Subcutaneous abdominal adipose tissue (tissue), 5 donors: ENCODE results near the gene RNASEH2B.

Experiments
- H3K27ac ChIP-seq: one replicate; pipeline ENCODE4 v1.7.0; 2013; ENCODE audit warnings: low read depth, mild to moderate bottlenecking, inconsistent platforms, low read length, moderate library complexity
- H3K27me3 ChIP-seq, 5 donors: one replicate each; pipeline ENCODE4 v1.7.0; 2013; ENCODE audit warnings: low read length in 5 of 5, inconsistent platforms in 1 of 5; ENCODE audit not compliant: control insufficient read depth in 5 of 5, insufficient read depth in 4 of 5
- H3K36me3 ChIP-seq, 5 donors: one replicate each; pipeline ENCODE4 v1.7.0; 2013; ENCODE audit warnings: low read length in 5 of 5; ENCODE audit not compliant: control insufficient read depth in 5 of 5, insufficient read depth in 5 of 5
- H3K4me1 ChIP-seq, 5 donors: one replicate each; pipeline ENCODE4 v1.7.0; 2013; ENCODE audit warnings: low read length in 5 of 5, mild to moderate bottlenecking in 3 of 5, moderate library complexity in 1 of 5; ENCODE audit not compliant: control insufficient read depth in 5 of 5, insufficient read depth in 5 of 5
- H3K4me3 ChIP-seq, 5 donors: one replicate each; pipeline ENCODE4 v1.7.0; 2013; ENCODE audit warnings: low read length in 5 of 5, low read depth in 1 of 5
- H3K9ac ChIP-seq, 5 donors: one replicate each; pipeline ENCODE4 v1.7.0; 2013; ENCODE audit warnings: low read length in 5 of 5, mild to moderate bottlenecking in 4 of 5, moderate library complexity in 3 of 5
- H3K9me3 ChIP-seq, 5 donors: one replicate each; pipeline ENCODE4 v1.7.0; 2013; ENCODE audit warnings: low read length in 5 of 5; ENCODE audit not compliant: control insufficient read depth in 5 of 5
- donor health status: healthy.
- donor health status: healthy.
- donor health status: healthy.
- donor health status: healthy.
- donor health status: healthy.

The RNASEH2B gene

DNA sequence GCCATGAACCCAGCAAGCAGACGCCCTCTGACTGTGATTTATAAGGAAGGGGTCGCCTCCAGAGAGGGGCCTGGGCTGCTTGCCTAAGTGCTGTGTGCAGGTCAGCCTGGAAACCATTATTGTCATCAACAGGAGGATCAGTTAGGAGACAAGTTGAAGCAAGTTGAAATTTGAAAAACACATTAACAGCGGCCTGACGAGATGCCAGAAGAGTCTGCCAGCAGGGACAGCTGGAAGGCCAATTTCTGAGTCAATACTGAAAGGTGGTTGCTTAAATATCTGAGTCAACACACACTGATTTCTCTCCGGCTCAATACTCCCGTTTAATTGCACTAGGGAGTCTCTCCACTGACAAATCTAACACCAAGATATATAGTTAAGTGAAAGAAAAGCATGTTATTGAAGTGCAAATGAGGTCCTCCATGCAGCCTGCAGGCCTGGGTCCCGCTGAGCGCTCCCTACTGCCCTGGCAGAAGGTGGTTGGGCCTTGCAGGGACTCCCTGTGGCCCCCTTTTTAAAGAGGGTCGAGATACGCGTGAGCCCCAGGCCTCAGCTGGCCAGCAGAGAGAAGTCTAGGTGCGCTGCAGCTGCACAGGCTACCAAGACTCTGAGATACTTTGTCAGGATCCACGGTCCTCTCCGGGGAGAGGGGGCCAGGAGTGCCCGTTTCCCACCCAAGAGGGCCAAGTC, 91.1 kb downstream of the RNASEH2B start:
- Histone ChIP-seq H3K4me3 (no peak overlapping the region), H3K9me3 (no peaks in the 10 kb centered on the region), H3K4me1 (peaks cover 0 to 16% (median 14%) of the 10 kb centered on the region in 5 donors), H3K27me3 (peaks cover 0 to 8% (median 3%) of the 10 kb centered on the region in 5 donors), H3K9ac (no peak overlapping the region), H3K36me3 (no peaks in the 10 kb centered on the region), H3K27ac (no peak overlapping the region)

DNA sequence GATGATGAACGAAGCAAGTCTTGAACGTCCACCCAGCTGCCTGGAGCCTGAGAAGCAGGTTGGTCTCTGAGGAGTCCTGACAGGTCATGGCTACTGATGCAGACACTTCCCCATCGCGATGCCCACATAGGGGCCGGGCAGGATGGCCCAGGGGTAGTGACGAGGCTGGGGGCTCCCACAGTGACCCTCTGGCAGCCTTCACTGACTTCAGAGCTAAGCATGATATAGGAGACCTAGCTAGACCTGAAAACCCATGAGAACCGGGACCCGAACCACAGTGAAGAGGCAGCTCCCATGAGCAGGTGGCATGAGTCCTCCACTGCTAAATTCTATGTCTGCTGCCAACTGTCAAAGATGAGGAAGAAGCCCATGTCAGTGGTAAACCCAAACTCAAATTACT, 91.7 kb downstream of the RNASEH2B start:
- peaks cover 0 to 16% (median 14%) of the 10 kb centered on the region in 5 donors for H3K4me1 ChIP-seq
- no peaks in the 10 kb centered on the region for H3K9me3 ChIP-seq
- no peak overlapping the region for H3K27ac ChIP-seq
- no peak overlapping the region for H3K9ac ChIP-seq
- H3K4me3 ChIP-seq, result no peak overlapping the region
- no peaks in the 10 kb centered on the region for H3K36me3 ChIP-seq
- H3K27me3 ChIP-seq, result peaks cover 0 to 8% (median 3%) of the 10 kb centered on the region in 5 donors

- no peaks in the 10 kb centered on the region for H3K36me3 ChIP-seq
- peaks cover 0 to 16% (median 14%) of the 10 kb centered on the region in 5 donors for H3K4me1 ChIP-seq
- H3K27me3 ChIP-seq, result peaks cover 0 to 10% (median 3%) of the 10 kb centered on the region in 5 donors
- no peaks in the 10 kb centered on the region for H3K9me3 ChIP-seq
- H3K9ac ChIP-seq, result no peak overlapping the region
- no peak overlapping the region for H3K27ac ChIP-seq
- no peak overlapping the region for H3K4me3 ChIP-seq
These were observed 93.1 kb downstream of the RNASEH2B start for GRCh38 chr13:51002736-51003135.

DNA sequence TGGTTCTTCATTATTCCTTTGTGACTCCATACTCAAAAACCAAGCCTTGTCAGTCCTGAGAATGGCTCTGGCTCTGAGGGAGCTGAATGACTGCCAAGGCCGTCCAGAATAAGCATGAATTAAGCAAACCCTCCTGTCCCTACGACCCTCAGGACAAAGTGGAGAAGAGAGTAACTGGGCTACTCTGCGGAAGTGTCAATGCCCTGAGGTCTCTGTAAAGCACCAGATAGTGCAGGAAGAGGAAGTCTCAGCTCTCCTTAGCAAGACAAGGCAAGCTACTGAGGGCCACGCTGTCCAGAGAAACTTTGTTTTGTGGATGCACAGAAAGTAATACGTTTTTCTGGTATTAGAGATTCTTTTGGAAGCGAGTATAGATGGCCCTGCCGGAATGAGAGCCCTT, 94.1 kb downstream of the RNASEH2B start:
- Histone ChIP-seq H3K4me3 (no peak overlapping the region), H3K9me3 (no peaks in the 10 kb centered on the region), H3K36me3 (no peaks in the 10 kb centered on the region), H3K27me3 (peaks cover 0 to 10% (median 3%) of the 10 kb centered on the region in 5 donors), H3K4me1 (peaks cover 0 to 16% (median 14%) of the 10 kb centered on the region in 5 donors), H3K27ac (no peak overlapping the region), H3K9ac (no peak overlapping the region)

- H3K9me3 ChIP-seq, result no peaks in the 10 kb centered on the region
- H3K4me1 ChIP-seq, result peaks cover 0 to 16% (median 14%) of the 10 kb centered on the region in 5 donors
These were observed 94.7 kb downstream of the RNASEH2B start for GRCh38 chr13:51004111-51004865.

DNA sequence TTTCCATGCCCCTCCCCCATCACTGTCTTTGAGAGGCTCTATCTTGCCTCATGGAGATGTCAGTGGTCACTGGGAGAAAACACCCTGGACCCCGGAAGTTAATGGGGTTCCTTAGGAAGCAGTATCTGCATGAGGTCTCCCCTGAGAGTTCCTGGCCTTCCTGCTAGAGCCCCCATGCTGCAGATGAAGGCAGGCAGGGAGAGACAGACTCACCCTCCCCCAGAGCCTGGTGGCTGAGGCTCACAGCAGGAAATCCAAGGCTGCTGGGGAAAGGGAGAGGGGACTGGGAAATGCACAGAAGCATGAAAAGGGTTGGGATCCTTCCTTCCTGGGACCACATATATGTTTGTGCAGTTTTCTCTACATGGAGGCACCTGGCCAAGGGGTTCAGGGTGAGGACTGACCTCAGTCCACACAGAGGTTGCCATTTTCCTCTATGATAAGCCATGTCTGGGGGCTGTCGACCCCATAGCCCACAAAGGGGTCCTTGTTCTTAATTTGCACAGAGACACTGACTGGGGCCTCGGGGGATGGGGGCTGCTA, 95.4 kb downstream of the RNASEH2B start:
- Histone ChIP-seq H3K36me3 (no peaks in the 10 kb centered on the region), H3K9ac (no peak overlapping the region), H3K9me3 (no peaks in the 10 kb centered on the region), H3K4me1 (peaks cover 0 to 13% (median 12%) of the 10 kb centered on the region in 5 donors), H3K4me3 (no peak overlapping the region), H3K27me3 (peaks cover 0 to 10% (median 3%) of the 10 kb centered on the region in 5 donors), H3K27ac (no peak overlapping the region)

More at GRCh38 chr13:51004111-51004865, 94.7 kb downstream of the RNASEH2B start:
- H3K4me3 ChIP-seq, result no peak overlapping the region
- peaks cover 0 to 10% (median 3%) of the 10 kb centered on the region in 5 donors for H3K27me3 ChIP-seq
- H3K27ac ChIP-seq, result no peak overlapping the region
- no peaks in the 10 kb centered on the region for H3K36me3 ChIP-seq
- H3K9ac ChIP-seq, result no peak overlapping the region

DNA sequence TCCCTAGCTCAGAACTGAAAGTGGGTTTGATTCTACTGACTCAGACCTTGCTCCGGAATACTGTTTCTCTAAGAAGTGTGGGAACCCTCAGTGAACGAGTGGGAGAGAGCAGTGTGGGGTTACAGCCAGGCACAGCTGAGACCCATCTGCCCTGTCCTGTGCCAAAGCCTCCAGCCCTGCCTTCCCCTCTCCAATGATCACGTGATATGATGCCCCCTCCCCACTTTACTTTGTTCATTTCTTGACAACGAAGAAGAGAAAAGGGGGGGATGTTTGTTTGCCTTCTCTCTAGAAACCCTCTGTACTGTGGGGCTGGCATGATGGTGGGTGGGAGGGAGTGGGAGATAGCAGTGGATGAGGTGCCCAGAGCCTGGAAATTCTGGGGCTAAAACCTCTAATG, 96.0 kb downstream of the RNASEH2B start:
- H3K27me3 ChIP-seq, result peaks cover 0 to 10% (median 3%) of the 10 kb centered on the region in 5 donors
- H3K9me3 ChIP-seq, result no peaks in the 10 kb centered on the region
- H3K4me1 ChIP-seq, result peaks cover 0 to 8% (median 6%) of the 10 kb centered on the region in 5 donors
- H3K36me3 ChIP-seq, result no peaks in the 10 kb centered on the region
- no peak overlapping the region for H3K4me3 ChIP-seq
- H3K9ac ChIP-seq, result no peak overlapping the region
- H3K27ac ChIP-seq, result no peak overlapping the region
